Activated CD8-positive, alpha-beta T cell treated with anti-CD3 and anti-CD28 coated beads for 36 hours (primary cell): ENCODE results near the gene SLA2. TPM values are rescaled to one million over a fixed set of nuclear protein-coding genes. Genes with fewer than 3 reads are reported as not detected.
A peak's percentile ranks its signal among the peaks of the same experiment; 100 is the strongest.
"Not testable (repeated sequence)": the region's sequence is repeated elsewhere in the genome, so short reads cannot be mapped to it uniquely, and the experiment has no call there.

Source experiments
- ATAC-seq: fragments of 200-7000 bp; cut with Tn5 transposase; one replicate; pipeline ENCODE4 v1.10.0; 2021; ENCODE audit warnings: mild to moderate bottlenecking, moderate library complexity
- CTCF ChIA-PET: fragments of 350-600 bp; sonication (Branson Sonifier 250); formaldehyde crosslinking; loops from one replicate; lab custom pipeline; 2021; ENCODE audit warnings: antibody characterized with exemption; lab: Charles Lee
- POLR2A ChIA-PET: fragments of 350-600 bp; sonication (Branson Sonifier 250); formaldehyde crosslinking; loops from one replicate; lab custom pipeline; 2021; ENCODE audit warnings: antibody characterized with exemption; lab: Charles Lee
- DNase-seq: peaks from one replicate; pipeline ENCODE4 v3.0.0-alpha.2; 2020
- H3K27ac Mint-ChIP-seq: one replicate; pipeline ENCODE4 v1.8.0; 2021; ENCODE audit warnings: mild to moderate bottlenecking, mixed read lengths
- H3K27me3 Mint-ChIP-seq: one replicate; pipeline ENCODE4 v1.8.0; 2021; ENCODE audit warnings: mixed read lengths
- H3K36me3 Mint-ChIP-seq: one replicate; pipeline ENCODE4 v1.8.0; 2021; ENCODE audit warnings: low read depth, mixed read lengths
- H3K4me1 Mint-ChIP-seq: one replicate; pipeline ENCODE4 v1.8.0; 2021; ENCODE audit warnings: low read depth, mixed read lengths
- H3K4me3 Mint-ChIP-seq: one replicate; pipeline ENCODE4 v1.8.0; 2021; ENCODE audit warnings: mild to moderate bottlenecking, moderate library complexity, mixed read lengths
- H3K9me3 Mint-ChIP-seq: one replicate; pipeline ENCODE4 v1.8.0; 2021; ENCODE audit warnings: mixed read lengths
- CTCF ChIP-seq: fragments of 200-600 bp; IDR thresholded peaks from one replicate; pipeline ENCODE4 v1.8.0; 2022; ENCODE audit warnings: antibody characterized with exemption, mild to moderate bottlenecking
- intact Hi-C: fragments of 100-400 bp; cut with micrococcal nuclease; formaldehyde crosslinking; loops from one replicate; pipeline ENCODE4 v1.10.0; 2022
- total RNA-seq, 2 experiments: library from RNA; stranded (reverse); gene quantifications; one replicate each; pipeline ENCODE4 v1.2.3, GENCODE V29; 2021

Gene SLA2
- total RNA-seq, 2 experiments from 2014 or later = 51.5 to 53.5 TPM

- Mint-ChIP-seq H3K4me1 (peaks cover 30% of the 10 kb centered on the region), H3K27ac (peak overlapping the region; percentile 96), H3K9me3 (no peaks in the 10 kb centered on the region), H3K27me3 (no peaks in the 10 kb centered on the region), H3K4me3 (peak overlapping the region; percentile 91), H3K36me3 (peaks cover 20% of the 10 kb centered on the region)
- DNase-seq (peak; percentile 89), ATAC-seq (peak; percentile 77)
- intact Hi-C loops = loop anchor here (5.0 kb wide), 1 partner anchor 35 kb away; the partner anchor contains the start of gene RAB5IF
- no peak for TF ChIP-seq CTCF
- CTCF ChIA-PET = interaction anchor here (0.8 to 1.7 kb wide), 3 partner anchors 15 to 618 kb away, joined by 3 read pairs; partner anchors contain the start of gene SCAND1
- POLR2A ChIA-PET = interaction anchor here (0.6 to 13.8 kb wide), 9 partner anchors 10 to 606 kb away, joined by 3 to 214 read pairs (median 6); partner anchors contain the start of genes MROH8, RAB5IF and RPN2
These were observed 73.3 kb downstream of the SLA2 start for GRCh38 chr20:36572701-36573102.

- intact Hi-C loops = loop anchor here (5.0 kb wide), 1 partner anchor 35 kb away; the partner anchor contains the start of gene RAB5IF
- Mint-ChIP-seq H3K27me3 (no peaks in the 10 kb centered on the region), H3K36me3 (peaks cover 22% of the 10 kb centered on the region), H3K9me3 (no peaks in the 10 kb centered on the region), H3K27ac (peak overlapping the region; percentile 96), H3K4me1 (peaks cover 30% of the 10 kb centered on the region), H3K4me3 (peak overlapping the region; percentile 91)
- no peak for TF ChIP-seq CTCF
- POLR2A ChIA-PET = interaction anchor here (0.8 to 13.8 kb wide), 8 partner anchors 10 to 106 kb away, joined by 3 to 214 read pairs (median 7); partner anchors contain the start of gene RAB5IF
- CTCF ChIA-PET = interaction anchor here (0.8 to 2.2 kb wide), 6 partner anchors 14 to 66 kb away, joined by 3 to 10 read pairs (median 3); partner anchors contain the start of gene RAB5IF
- DNase-seq (peak; percentile 49), ATAC-seq (no peak)
These were observed 74.2 kb downstream of the SLA2 start for GRCh38 chr20:36571564-36572504.

GRCh38 chr20:36569847-36570429 lies 76.1 kb downstream of the SLA2 start:
- ChIA-PET POLR2A (interaction anchor here (13.8 kb wide), 1 partner anchor 21 kb away, joined by 214 read pairs; no protein-coding TSS in a partner anchor), CTCF (interaction anchor here (1.0 to 2.2 kb wide), 5 partner anchors 11 to 36 kb away, joined by 3 to 9 read pairs (median 3); partner anchors contain the start of gene RAB5IF)
- ATAC-seq (no peak), DNase-seq (no peak)
- Mint-ChIP-seq H3K27me3 (no peaks in the 10 kb centered on the region), H3K9me3 (peaks cover 4% of the 10 kb centered on the region), H3K36me3 (peaks cover 11% of the 10 kb centered on the region), H3K4me3 (no peak overlapping the region), H3K27ac (no peak overlapping the region), H3K4me1 (peaks cover 13% of the 10 kb centered on the region)
- intact Hi-C loops = loop anchor here (5.0 kb wide), 1 partner anchor 37 kb away; the partner anchor contains the start of gene RAB5IF
- TF ChIP-seq CTCF = no peak

GRCh38 chr20:36565520-36565919 lies 80.5 kb downstream of the SLA2 start:
- H3K9me3 Mint-ChIP-seq = peaks cover 7% of the 10 kb centered on the region
- peaks cover 3% of the 10 kb centered on the region for H3K4me1 Mint-ChIP-seq
- no peak overlapping the region for H3K27ac Mint-ChIP-seq
- ChIA-PET POLR2A (no interaction called here), CTCF (interaction anchor here (1.2 kb wide), 1 partner anchor 12 kb away, joined by 3 read pairs; no protein-coding TSS in a partner anchor)
- intact Hi-C loops = no loop called here
- peaks cover 9% of the 10 kb centered on the region for H3K36me3 Mint-ChIP-seq
- DNase-seq (no peak), ATAC-seq (no peak)
- no peak overlapping the region for H3K4me3 Mint-ChIP-seq
- H3K27me3 Mint-ChIP-seq = no peaks in the 10 kb centered on the region
- no peak for TF ChIP-seq CTCF

GRCh38 chr20:36564726-36565121 lies 81.3 kb downstream of the SLA2 start:
- H3K36me3 Mint-ChIP-seq, H3K9me3 Mint-ChIP-seq, H3K4me1 Mint-ChIP-seq, H3K27me3 Mint-ChIP-seq, ATAC-seq, intact Hi-C loops, CTCF ChIA-PET, POLR2A ChIA-PET, H3K4me3 Mint-ChIP-seq: not testable (repeated sequence)
- peak overlapping the region; percentile 66 for H3K27ac Mint-ChIP-seq
- DNase-seq = peak; percentile 13

GRCh38 chr20:36564078-36564725 lies 81.8 kb downstream of the SLA2 start:
- H3K27ac Mint-ChIP-seq, H3K4me3 Mint-ChIP-seq, H3K27me3 Mint-ChIP-seq, intact Hi-C loops, H3K36me3 Mint-ChIP-seq, H3K4me1 Mint-ChIP-seq, H3K9me3 Mint-ChIP-seq, DNase-seq, CTCF ChIA-PET, POLR2A ChIA-PET, ATAC-seq: not testable (repeated sequence)
